Type B pancreatic cell (in vitro differentiated cells): ENCODE measurements around the gene ZSWIM4. TPM values are rescaled to one million over a fixed set of nuclear protein-coding genes. Genes with fewer than 3 reads are reported as not detected.
"Not testable (repeated sequence)": the region's sequence is repeated elsewhere in the genome, so short reads cannot be mapped to it uniquely, and the experiment has no call there.

Experiments
- DNase-seq: peaks from one replicate; pipeline ENCODE4 v3.0.0; 2021; ENCODE audit warnings: mixed read lengths; ENCODE audit not compliant: unreplicated experiment; ENCODE audit errors: extremely low spot score
- H3K27ac Mint-ChIP-seq: 2 replicates; pipeline ENCODE4 v1.8.0; 2021; ENCODE audit warnings: mild to moderate bottlenecking, mixed read lengths
- H3K27me3 Mint-ChIP-seq: 2 replicates; pipeline ENCODE4 v1.8.0; 2021; ENCODE audit warnings: mixed read lengths
- H3K36me3 Mint-ChIP-seq: 2 replicates; pipeline ENCODE4 v1.8.0; 2021; ENCODE audit warnings: mixed read lengths
- H3K4me1 Mint-ChIP-seq: one replicate; pipeline ENCODE4 v1.8.0; 2021; ENCODE audit warnings: mixed read lengths; ENCODE audit not compliant: unreplicated experiment
- H3K4me3 Mint-ChIP-seq: 2 replicates; pipeline ENCODE4 v1.8.0; 2021; ENCODE audit warnings: mild to moderate bottlenecking, mixed read lengths
- H3K9me3 Mint-ChIP-seq: 2 replicates; pipeline ENCODE4 v1.8.0; 2021; ENCODE audit warnings: mixed read lengths
- total RNA-seq: library from RNA; stranded (reverse); gene quantifications from 2 replicates; pipeline ENCODE4 v1.2.1, GENCODE V29; 2021; ENCODE audit warnings: low replicate concordance
- TF ChIP-seq, protein P1 (sequence below): fragments of 200-600 bp; sonication (generic); conservative IDR thresholded peaks from 2 replicates; pipeline ENCODE4 v1.5.0; 2021; ENCODE audit warnings: antibody characterized with exemption, mild to moderate bottlenecking

The ZSWIM4 gene
- total RNA-seq, 1 donor from 2014 or later: 15.0 TPM

- TF ChIP-seq, protein P1, sequence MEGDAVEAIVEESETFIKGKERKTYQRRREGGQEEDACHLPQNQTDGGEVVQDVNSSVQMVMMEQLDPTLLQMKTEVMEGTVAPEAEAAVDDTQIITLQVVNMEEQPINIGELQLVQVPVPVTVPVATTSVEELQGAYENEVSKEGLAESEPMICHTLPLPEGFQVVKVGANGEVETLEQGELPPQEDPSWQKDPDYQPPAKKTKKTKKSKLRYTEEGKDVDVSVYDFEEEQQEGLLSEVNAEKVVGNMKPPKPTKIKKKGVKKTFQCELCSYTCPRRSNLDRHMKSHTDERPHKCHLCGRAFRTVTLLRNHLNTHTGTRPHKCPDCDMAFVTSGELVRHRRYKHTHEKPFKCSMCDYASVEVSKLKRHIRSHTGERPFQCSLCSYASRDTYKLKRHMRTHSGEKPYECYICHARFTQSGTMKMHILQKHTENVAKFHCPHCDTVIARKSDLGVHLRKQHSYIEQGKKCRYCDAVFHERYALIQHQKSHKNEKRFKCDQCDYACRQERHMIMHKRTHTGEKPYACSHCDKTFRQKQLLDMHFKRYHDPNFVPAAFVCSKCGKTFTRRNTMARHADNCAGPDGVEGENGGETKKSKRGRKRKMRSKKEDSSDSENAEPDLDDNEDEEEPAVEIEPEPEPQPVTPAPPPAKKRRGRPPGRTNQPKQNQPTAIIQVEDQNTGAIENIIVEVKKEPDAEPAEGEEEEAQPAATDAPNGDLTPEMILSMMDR: no peak
- no peak overlapping the region for H3K4me3 Mint-ChIP-seq
- peaks cover 11% of the 10 kb centered on the region for H3K4me1 Mint-ChIP-seq
- no peak overlapping the region for H3K27ac Mint-ChIP-seq
- no peaks in the 10 kb centered on the region for H3K9me3 Mint-ChIP-seq
- H3K27me3 Mint-ChIP-seq: no peaks in the 10 kb centered on the region
- DNase-seq: no peak
- peaks cover 8% of the 10 kb centered on the region for H3K36me3 Mint-ChIP-seq
Observed at GRCh38 chr19:13770013-13770635, 25.1 kb upstream of the ZSWIM4 start.

DNA sequence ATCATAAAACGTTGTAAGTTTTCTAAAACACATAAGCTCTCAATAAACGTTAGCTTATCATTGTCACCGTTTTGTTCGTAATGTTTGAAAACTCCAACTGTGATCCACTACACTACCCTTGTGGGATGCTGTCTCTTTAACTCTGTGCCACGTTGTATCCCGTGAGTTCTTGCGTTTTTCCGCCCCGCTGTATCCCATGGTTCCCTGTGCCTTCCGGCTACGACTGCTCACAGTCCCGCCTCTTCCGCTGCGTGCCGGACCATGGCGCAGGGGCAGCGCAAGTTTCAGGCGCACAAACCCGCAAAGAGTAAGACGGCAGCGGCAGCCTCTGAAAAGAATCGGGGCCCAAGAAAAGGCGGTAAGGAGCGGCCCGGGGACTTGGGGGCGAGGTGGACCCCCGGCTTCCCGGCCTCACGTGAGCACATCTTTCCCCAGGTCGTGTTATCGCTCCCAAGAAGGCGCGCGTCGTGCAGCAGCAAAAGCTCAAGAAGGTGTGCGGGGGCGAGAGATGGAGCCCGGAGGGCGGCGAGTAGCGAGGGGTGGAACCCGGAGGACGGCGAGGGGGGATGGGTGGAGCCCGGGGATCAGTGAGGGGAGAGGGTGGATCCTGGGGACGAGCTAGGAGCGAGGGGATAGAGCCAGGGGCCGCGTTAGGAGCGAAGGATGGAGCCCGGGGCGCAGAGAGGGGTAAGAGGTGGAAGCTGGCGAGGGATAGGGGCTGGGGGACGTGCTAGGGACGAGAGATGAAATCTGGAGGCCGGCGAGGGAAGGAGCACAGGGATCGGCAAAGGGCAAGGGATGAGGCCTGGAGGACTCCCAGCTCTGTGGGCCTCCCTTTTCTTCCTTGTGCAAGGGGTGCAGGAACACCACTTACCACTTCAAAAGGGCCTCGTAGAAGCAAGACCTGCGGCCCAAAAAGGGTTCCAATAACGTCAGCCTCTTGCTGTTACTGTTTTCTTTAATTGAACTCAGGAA, 20.7 kb upstream of the ZSWIM4 start, which contains the start of gene C19orf53:
TSS of gene C19orf53 (plus strand) at position 240 of the 975 bp plus-strand sequence. CDS start at position 262, 22 bp downstream.
- Mint-ChIP-seq H3K27ac (peak within 1 kb of the TSS; percentile 97), H3K36me3 (peaks cover 21% of the 10 kb centered on the region), H3K9me3 (no peaks in the 10 kb centered on the region), H3K4me3 (peak within 1 kb of the TSS; percentile 99), H3K27me3 (no peaks in the 10 kb centered on the region), H3K4me1 (peaks cover 21% of the 10 kb centered on the region)
- TF ChIP-seq, protein P1: no peak
- peak; percentile 86 for DNase-seq

- Mint-ChIP-seq H3K27me3 (no peaks in the 10 kb centered on the region), H3K27ac (no peak overlapping the region), H3K9me3 (no peaks in the 10 kb centered on the region), H3K4me1 (peaks cover 29% of the 10 kb centered on the region), H3K4me3 (no peak overlapping the region), H3K36me3 (peaks cover 17% of the 10 kb centered on the region)
- DNase-seq: no peak
- TF ChIP-seq, protein P1: no peak
Observed at GRCh38 chr19:13778398-13778797, 16.8 kb upstream of the ZSWIM4 start.

DNA sequence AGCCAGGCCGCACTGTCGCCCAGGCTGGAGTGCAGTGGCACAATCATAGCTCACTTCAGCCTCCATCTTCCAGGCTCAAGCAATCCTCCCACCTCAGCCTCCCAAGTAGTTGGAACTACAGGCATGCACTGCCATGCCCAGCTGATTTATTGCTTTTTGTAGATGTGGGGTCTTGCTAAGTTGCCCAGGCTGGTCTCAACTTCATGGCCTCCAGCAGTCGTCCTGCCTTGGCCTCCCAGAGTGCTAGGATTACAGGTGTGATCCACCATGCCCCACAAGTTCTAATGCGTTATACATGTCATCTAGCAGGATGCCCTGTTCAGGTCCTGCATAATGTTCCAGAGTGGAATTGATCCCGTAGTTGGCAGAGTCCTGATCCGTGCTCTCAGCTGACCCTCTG, 16.4 kb upstream of the ZSWIM4 start:
- Mint-ChIP-seq H3K36me3 (peaks cover 17% of the 10 kb centered on the region), H3K27me3 (no peaks in the 10 kb centered on the region), H3K4me3 (no peak overlapping the region), H3K27ac (no peak overlapping the region), H3K9me3 (no peaks in the 10 kb centered on the region), H3K4me1 (peaks cover 30% of the 10 kb centered on the region)
- TF ChIP-seq, protein P1: no peak
- DNase-seq: no peak

- not testable (repeated sequence) for H3K27ac Mint-ChIP-seq, H3K27me3 Mint-ChIP-seq, H3K4me3 Mint-ChIP-seq, DNase-seq, H3K9me3 Mint-ChIP-seq
- peaks cover 12% of the 10 kb centered on the region for H3K36me3 Mint-ChIP-seq
- H3K4me1 Mint-ChIP-seq: peaks cover 25% of the 10 kb centered on the region
Observed at GRCh38 chr19:13779794-13780193, 15.4 kb upstream of the ZSWIM4 start.

DNA sequence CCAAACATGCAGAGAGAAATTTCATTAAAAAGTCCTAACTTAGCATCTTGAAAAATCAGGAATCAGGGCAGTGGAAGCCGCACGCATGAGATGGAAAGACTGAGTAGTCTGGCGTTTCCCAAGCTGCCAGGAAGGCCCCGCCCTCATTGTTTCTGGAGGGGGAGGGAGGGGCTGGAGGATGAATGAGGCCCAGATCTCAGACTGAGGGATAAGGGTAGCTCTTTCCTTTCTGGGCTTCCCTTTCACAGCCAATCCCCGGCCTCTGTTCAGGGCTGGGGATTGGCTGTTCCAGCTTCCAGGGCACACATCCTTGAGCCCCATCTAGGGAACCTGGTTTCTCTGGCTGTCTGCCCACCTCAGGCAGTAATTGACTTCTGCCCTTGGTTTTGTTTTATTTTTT, 13.7 kb upstream of the ZSWIM4 start:
- peaks cover 10% of the 10 kb centered on the region for H3K36me3 Mint-ChIP-seq
- peaks cover 17% of the 10 kb centered on the region for H3K4me1 Mint-ChIP-seq
- TF ChIP-seq, protein P1: no peak
- H3K9me3 Mint-ChIP-seq: no peaks in the 10 kb centered on the region
- H3K27ac Mint-ChIP-seq: no peak overlapping the region
- no peak overlapping the region for H3K4me3 Mint-ChIP-seq
- no peaks in the 10 kb centered on the region for H3K27me3 Mint-ChIP-seq
- no peak for DNase-seq
